B cell (primary cell): ENCODE results near the gene PRR35. TPM values are rescaled to one million over a fixed set of nuclear protein-coding genes. Genes with fewer than 3 reads are reported as not detected.

ENCODE experiments used
- ATAC-seq: fragments of 200-7000 bp; cut with Tn5 transposase; one replicate; pipeline ENCODE4 v1.10.0; 2021; ENCODE audit warnings: low read depth, mild to moderate bottlenecking, moderate number of reproducible peaks, moderate library complexity
- CTCF ChIA-PET: fragments of 350-600 bp; sonication (Branson Sonifier 250); formaldehyde crosslinking; loops from one replicate; lab custom pipeline; 2021; ENCODE audit warnings: antibody characterized with exemption, inconsistent platforms; lab: Charles Lee
- POLR2A ChIA-PET: fragments of 350-600 bp; sonication (Branson Sonifier 250); formaldehyde crosslinking; loops from one replicate; lab custom pipeline; 2021; ENCODE audit warnings: antibody characterized with exemption; lab: Charles Lee
- DNase-seq: peaks from one replicate; pipeline ENCODE4 v3.0.0; 2013
- H2AFZ ChIP-seq: 2 replicates; pipeline ENCODE4 v1.6.1; 2012; ENCODE audit warnings: mild to moderate bottlenecking, low read depth, low read length; ENCODE audit not compliant: insufficient read depth, poor library complexity, severe bottlenecking
- H3K27ac ChIP-seq, 2 donors: 1 replicate in 1 of 2; 2 replicates in 1 of 2; pipeline ENCODE4 v1.5.1; 2012 to 2013; ENCODE audit warnings: low read length in 2 of 2, mild to moderate bottlenecking in 2 of 2, moderate library complexity in 1 of 2
- H3K27me3 ChIP-seq, 4 experiments: fragments of 200-600 bp in 1 of 4; sonication (generic) in 1 of 4; replicated peaks in 1 of 4; 1 replicate in 2 of 4; 2 replicates in 2 of 4; pipeline versions ENCODE4 v1.6.1 to v1.7.0; 2013 to 2016; ENCODE audit warnings: low read length in 3 of 4, mild to moderate bottlenecking in 2 of 4, mixed read lengths in 1 of 4, moderate library complexity in 1 of 4; ENCODE audit not compliant: insufficient read depth in 4 of 4, control insufficient read depth in 3 of 4; ENCODE audit errors: control extremely low read depth in 1 of 4
- H3K36me3 ChIP-seq, 2 experiments: replicated peaks in 1 of 2; 1 replicate in 1 of 2; 2 replicates in 1 of 2; pipeline versions ENCODE4 v1.6.1 to v1.7.1; 2013; ENCODE audit warnings: low read length in 1 of 2; ENCODE audit not compliant: insufficient read depth in 2 of 2, control insufficient read depth in 1 of 2; ENCODE audit errors: control extremely low read depth in 1 of 2, extremely low read depth in 1 of 2
- H3K4me1 ChIP-seq, 2 donors: fragments of 200-600 bp in 1 of 2; sonication (generic) in 1 of 2; 1 replicate in 1 of 2; 2 replicates in 1 of 2; pipeline versions ENCODE4 v1.5.1 to v1.6.1; 2013 to 2017; ENCODE audit warnings: low read length in 2 of 2; ENCODE audit not compliant: control insufficient read depth in 2 of 2, insufficient read depth in 2 of 2
- H3K4me2 ChIP-seq: replicated peaks from 2 replicates; pipeline ENCODE3; 2012; ENCODE audit warnings: mild to moderate bottlenecking, low read depth, low read length; ENCODE audit not compliant: poor library complexity, severe bottlenecking
- H3K4me3 ChIP-seq, 5 experiments: fragments of 200-600 bp in 1 of 5; sonication (generic) in 1 of 5; 1 replicate in 3 of 5; 2 replicates in 2 of 5; pipeline versions ENCODE4 v1.5.1 to v1.7.0; 2011 to 2016; ENCODE audit warnings: low read length in 4 of 5, mild to moderate bottlenecking in 4 of 5, low read depth in 2 of 5, control low read depth in 1 of 5, moderate library complexity in 1 of 5; ENCODE audit not compliant: insufficient read depth in 1 of 5; ENCODE audit errors: control extremely low read depth in 1 of 5, extremely low read depth in 1 of 5
- H3K79me2 ChIP-seq: fragments of 200-600 bp; sonication (generic); one replicate; pipeline ENCODE4 v1.6.0; 2016; ENCODE audit warnings: low read length; ENCODE audit not compliant: control insufficient read depth, insufficient read depth
- H3K9ac ChIP-seq: fragments of 200-600 bp; sonication (generic); 2 replicates; pipeline ENCODE4 v1.6.1; 2017; ENCODE audit warnings: mild to moderate bottlenecking, low read length, moderate library complexity
- H3K9me3 ChIP-seq, 3 donors: one replicate each; pipeline versions ENCODE4 v1.6.1 to v1.7.1; 2013; ENCODE audit warnings: low read length in 2 of 3; ENCODE audit not compliant: control insufficient read depth in 2 of 3, insufficient read depth in 1 of 3; ENCODE audit errors: control extremely low read depth in 1 of 3
- H4K20me1 ChIP-seq: 2 replicates; pipeline ENCODE4 v1.6.0; 2012; ENCODE audit warnings: mild to moderate bottlenecking, low read length; ENCODE audit not compliant: insufficient read depth, control insufficient read depth, poor library complexity, severe bottlenecking
- H3K27ac Mint-ChIP-seq: one replicate; pipeline ENCODE4 v1.8.0; 2021; ENCODE audit warnings: mixed read lengths
- H3K27me3 Mint-ChIP-seq: one replicate; pipeline ENCODE4 v1.8.0; 2021; ENCODE audit warnings: mixed read lengths
- H3K4me1 Mint-ChIP-seq: one replicate; pipeline ENCODE4 v1.8.0; 2021; ENCODE audit warnings: mixed read lengths
- H3K4me3 Mint-ChIP-seq: one replicate; pipeline ENCODE4 v1.8.0; 2021; ENCODE audit warnings: mixed read lengths
- H3K9me3 Mint-ChIP-seq: one replicate; pipeline ENCODE4 v1.8.0; 2022; ENCODE audit warnings: mixed read lengths; ENCODE audit not compliant: insufficient read depth
- CTCF ChIP-seq: fragments of 200-600 bp; IDR thresholded peaks from one replicate; pipeline ENCODE4 v1.8.0; 2022; ENCODE audit warnings: antibody characterized with exemption, mild to moderate bottlenecking
- EZH2 ChIP-seq: IDR thresholded peaks from 2 replicates; pipeline ENCODE4 v1.6.1; 2012; ENCODE audit warnings: borderline replicate concordance, low read depth, mild to moderate bottlenecking, moderate library complexity, low read length; ENCODE audit not compliant: insufficient read depth, poor library complexity, severe bottlenecking
- WGBS: methylation state at CpG from one replicate; pipeline ENCODE4 v1.1.5; 2013; ENCODE audit warnings: missing lambda C conversion rate; ENCODE audit not compliant: insufficient coverage; 5-methylcytosine and 5-hydroxymethylcytosine counted together
- intact Hi-C: fragments of 100-400 bp; cut with micrococcal nuclease; formaldehyde crosslinking; loops from one replicate; pipeline ENCODE4 v1.10.0; 2022
- polyA plus RNA-seq: library from polyadenylated mRNA; depleted of rRNA; stranded (reverse); fragments of >200 nt; gene quantifications from 2 replicates; pipeline ENCODE4 v1.2.3, GENCODE V29; 2012
- total RNA-seq, 2 donors: library from RNA; stranded (reverse); fragments of 120-200 nt in 1 of 2; gene quantifications; 1 replicate in 1 of 2; 2 replicates in 1 of 2; pipeline versions ENCODE4 v1.2.3 to v1.2.4, GENCODE V29; 2013 to 2022

The PRR35 gene
- total and polyA plus RNA-seq, 2 donors (not counting 1 experiment from before 2014, with no cell fraction given) = not detected

DNA sequence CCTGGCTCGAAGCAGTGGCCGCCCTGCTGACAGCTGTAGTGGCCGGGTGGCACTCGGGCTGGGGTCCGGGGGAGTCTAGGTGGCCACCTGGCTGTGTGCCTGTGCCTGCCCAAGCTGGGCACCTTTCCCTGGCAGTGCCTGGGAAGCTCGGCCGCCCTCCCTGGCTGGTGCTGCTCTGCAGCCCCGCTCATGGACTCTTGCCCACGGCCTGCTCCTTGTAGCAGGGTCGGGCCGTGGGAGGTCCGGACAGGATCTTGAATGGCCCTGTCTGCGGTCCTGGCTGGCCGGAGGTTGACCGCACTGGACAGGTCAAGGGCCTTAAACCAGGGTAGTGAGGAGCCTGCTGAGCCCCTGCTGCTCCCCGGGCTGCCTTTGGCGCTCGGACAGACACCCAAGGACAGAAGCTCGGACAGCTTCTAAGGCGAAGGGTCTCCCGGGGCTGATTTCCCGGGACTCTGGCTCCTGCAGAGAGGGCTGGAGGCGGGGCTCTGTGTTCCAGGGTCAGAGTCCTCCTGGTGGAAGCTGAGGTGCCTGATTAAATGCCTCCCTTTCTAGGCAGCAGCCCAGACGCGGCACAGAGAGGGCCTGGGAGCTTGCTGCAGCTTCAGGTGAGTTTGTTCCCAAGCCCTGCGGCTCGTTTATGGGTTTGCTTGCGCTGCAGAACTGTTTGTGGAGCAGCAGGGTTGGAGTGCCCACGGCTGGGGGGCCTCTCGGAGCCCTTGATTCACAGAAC is 26.6 kb upstream of the PRR35 start:
- Histone ChIP-seq H3K36me3 (peaks cover 0 to 2% of the 10 kb centered on the region in 2 experiments), H3K9me3 (no peaks in the 10 kb centered on the region), H3K9ac (no peak overlapping the region), H3K79me2 (peaks cover 87% of the 10 kb centered on the region), H3K27ac (no peak overlapping the region), H2AFZ (no peak overlapping the region), H3K4me1 (peaks cover 10 to 18% of the 10 kb centered on the region in 2 donors), H3K27me3 (no peaks in the 10 kb centered on the region), H3K4me2 (no peak overlapping the region), H3K4me3 (no peak overlapping the region), H4K20me1 (peaks cover 76% of the 10 kb centered on the region)
- Mint-ChIP-seq H3K9me3 (no peaks in the 10 kb centered on the region), H3K4me3 (no peak overlapping the region), H3K4me1 (peaks cover 17% of the 10 kb centered on the region), H3K27ac (no peak overlapping the region), H3K27me3 (no peaks in the 10 kb centered on the region)
- CTCF ChIA-PET = no interaction called here
- ATAC-seq = no peak
- WGBS = 97% methylated on average over 30 of the region's 30 CpGs
- TF ChIP-seq EZH2 = no peak
- no peak for TF ChIP-seq CTCF
- POLR2A ChIA-PET = interaction anchor here (0.7 kb wide), 1 partner anchor 61 kb away, joined by 3 read pairs; no protein-coding TSS in a partner anchor
- intact Hi-C loops = no loop called here
- DNase-seq = no peak

GRCh38 chr16:534135-534534 is 26.1 kb upstream of the PRR35 start:
- H3K9me3 Mint-ChIP-seq = no peaks in the 10 kb centered on the region

More at GRCh38 chr16:534135-534534, 26.1 kb upstream of the PRR35 start:
- DNase-seq (no peak), ATAC-seq (no peak)
- TF ChIP-seq CTCF (no peak), EZH2 (no peak)
- Histone ChIP-seq H3K4me1 (peaks cover 5 to 12% of the 10 kb centered on the region in 2 donors), H4K20me1 (peaks cover 76% of the 10 kb centered on the region), H3K27me3 (no peaks in the 10 kb centered on the region), H3K4me3 (no peak overlapping the region), H3K4me2 (no peak overlapping the region), H2AFZ (no peak overlapping the region), H3K9me3 (no peaks in the 10 kb centered on the region), H3K36me3 (peaks cover 0 to 2% of the 10 kb centered on the region in 2 experiments), H3K27ac (no peak overlapping the region), H3K9ac (no peak overlapping the region), H3K79me2 (peaks cover 85% of the 10 kb centered on the region)
- H3K4me3 Mint-ChIP-seq = no peak overlapping the region
- peaks cover 11% of the 10 kb centered on the region for H3K4me1 Mint-ChIP-seq
- ChIA-PET POLR2A (no interaction called here), CTCF (no interaction called here)
- H3K27me3 Mint-ChIP-seq = no peaks in the 10 kb centered on the region
- no peak overlapping the region for H3K27ac Mint-ChIP-seq
- intact Hi-C loops = no loop called here
- WGBS = 98% methylated on average over 21 of the region's 21 CpGs
